WTC11 (cell line): ENCODE measurements around the gene FTCD. TPM values are rescaled to one million over a fixed set of nuclear protein-coding genes. Genes with fewer than 3 reads are reported as not detected.
A peak's percentile ranks its signal among the peaks of the same experiment; 100 is the strongest.

Source experiments
- ATAC-seq: fragments of 200-7000 bp; cut with Tn5 transposase; 2 replicates; pipeline ENCODE4 v1.10.0; 2021; ENCODE audit warnings: mild to moderate bottlenecking, moderate library complexity
- Bru-seq: library from RNA; stranded (reverse); fragments of 400-500 nt; gene quantifications from one replicate; lab custom pipeline; 2021; lab: Mats Ljungman, UMichigan
- CTCF ChIA-PET: fragments of 300-600 bp; sonication (Branson Sonifier 250); formaldehyde crosslinking; loops from one replicate; lab custom pipeline; 2021; ENCODE audit warnings: antibody characterized with exemption; lab: Charles Lee
- POLR2A ChIA-PET: fragments of 350-600 bp; sonication (Branson Sonifier 250); formaldehyde crosslinking; loops from one replicate; lab custom pipeline; 2021; ENCODE audit warnings: antibody characterized with exemption; lab: Charles Lee
- DNase-seq: peaks from one replicate; pipeline ENCODE4 v3.0.0; 2021; ENCODE audit warnings: low spot score
- H3K27ac Mint-ChIP-seq: 2 replicates; pipeline ENCODE4 v1.8.0; 2021; ENCODE audit warnings: mixed read lengths
- H3K27me3 Mint-ChIP-seq: 2 replicates; pipeline ENCODE4 v1.8.0; 2021; ENCODE audit warnings: low read depth, mild to moderate bottlenecking, moderate library complexity, mixed read lengths
- H3K36me3 Mint-ChIP-seq: 2 replicates; pipeline ENCODE4 v1.8.0; 2021; ENCODE audit warnings: mixed read lengths
- H3K4me1 Mint-ChIP-seq: 2 replicates; pipeline ENCODE4 v1.8.0; 2022; ENCODE audit warnings: mixed read lengths
- H3K4me3 Mint-ChIP-seq: 2 replicates; pipeline ENCODE4 v1.8.0; 2021; ENCODE audit warnings: mild to moderate bottlenecking, moderate library complexity, mixed read lengths
- H3K9me3 Mint-ChIP-seq: 2 replicates; pipeline ENCODE4 v1.8.0; 2021; ENCODE audit warnings: mixed read lengths
- ESRRA ChIP-seq: sonication (generic); formaldehyde crosslinking; IDR thresholded peaks from 2 replicates; pipeline ENCODE4 v1.8.1; 2022; ENCODE audit warnings: mild to moderate bottlenecking, missing genetic modification reagents, borderline replicate concordance
- FOXK1 ChIP-seq: sonication (generic); formaldehyde crosslinking; IDR thresholded peaks from 2 replicates; pipeline ENCODE4 v1.8.0; 2022; ENCODE audit warnings: mild to moderate bottlenecking, moderate library complexity, missing genetic modification reagents
- GRHL2 ChIP-seq: fragments of 250-450 bp; sonication (Bioruptor Pico); IDR thresholded peaks from 2 replicates; pipeline ENCODE4 v1.8.0; 2022; ENCODE audit warnings: mild to moderate bottlenecking, moderate library complexity; ENCODE audit not compliant: insufficient replicate concordance, severe bottlenecking
- IRF2 ChIP-seq: sonication (generic); formaldehyde crosslinking; IDR thresholded peaks from 2 replicates; pipeline ENCODE4 v1.8.0; 2022; ENCODE audit warnings: low read depth, missing genetic modification reagents, borderline replicate concordance
- JAZF1 ChIP-seq: fragments of 250-450 bp; sonication (Bioruptor Pico); IDR thresholded peaks from 2 replicates; pipeline ENCODE4 v1.9.0; 2021; ENCODE audit warnings: moderate library complexity, mild to moderate bottlenecking, inconsistent platforms
- JUN ChIP-seq: sonication (generic); formaldehyde crosslinking; IDR thresholded peaks from 2 replicates; pipeline ENCODE4 v1.8.0; 2023; ENCODE audit warnings: mild to moderate bottlenecking, missing genetic modification reagents
- KAT7 ChIP-seq: sonication (generic); formaldehyde crosslinking; IDR thresholded peaks from 2 replicates; pipeline ENCODE4 v1.8.1; 2023; ENCODE audit warnings: missing genetic modification reagents, mild to moderate bottlenecking, borderline replicate concordance
- NFATC4 ChIP-seq: fragments of 250-450 bp; sonication (Bioruptor Pico); IDR thresholded peaks from 2 replicates; pipeline ENCODE4 v1.9.0; 2021; ENCODE audit warnings: mild to moderate bottlenecking
- NFE2L1 ChIP-seq: sonication (generic); formaldehyde crosslinking; IDR thresholded peaks from 2 replicates; pipeline ENCODE4 v1.8.1; 2023; ENCODE audit warnings: missing genetic modification reagents
- NR1H2 ChIP-seq: sonication (generic); formaldehyde crosslinking; IDR thresholded peaks from 2 replicates; pipeline ENCODE4 v1.9.0; 2021; ENCODE audit warnings: mild to moderate bottlenecking, moderate library complexity, missing genetic modification reagents
- NR3C1 ChIP-seq: sonication (generic); formaldehyde crosslinking; conservative IDR thresholded peaks from 2 replicates; pipeline ENCODE4 v1.8.1; 2023; ENCODE audit warnings: low read depth, mild to moderate bottlenecking, missing genetic modification reagents
- RELA ChIP-seq: sonication (generic); formaldehyde crosslinking; IDR thresholded peaks from 2 replicates; pipeline ENCODE4 v1.8.1; 2022; ENCODE audit warnings: missing genetic modification reagents, mild to moderate bottlenecking, borderline replicate concordance
- SMAD3 ChIP-seq: sonication (generic); formaldehyde crosslinking; IDR thresholded peaks from 2 replicates; pipeline ENCODE4 v1.8.0; 2022; ENCODE audit warnings: missing genetic modification reagents, mild to moderate bottlenecking, borderline replicate concordance
- SP1 ChIP-seq: sonication (generic); formaldehyde crosslinking; conservative IDR thresholded peaks from 2 replicates; pipeline ENCODE4 v1.8.1; 2022; ENCODE audit warnings: missing genetic modification reagents
- TEAD1 ChIP-seq: sonication (generic); formaldehyde crosslinking; IDR thresholded peaks from 2 replicates; pipeline ENCODE4 v1.8.0; 2022; ENCODE audit warnings: mild to moderate bottlenecking, missing genetic modification reagents
- TEAD4 ChIP-seq: sonication (generic); formaldehyde crosslinking; IDR thresholded peaks from 2 replicates; pipeline ENCODE4 v1.8.0; 2022; ENCODE audit warnings: mild to moderate bottlenecking, missing genetic modification reagents
- ZMAT4 ChIP-seq: fragments of 250-450 bp; sonication (Bioruptor Pico); IDR thresholded peaks from 2 replicates; pipeline ENCODE4 v1.9.0; 2021; ENCODE audit warnings: mild to moderate bottlenecking
- ZNF532 ChIP-seq: fragments of 250-450 bp; sonication (Bioruptor Pico); IDR thresholded peaks from 2 replicates; pipeline ENCODE4 v1.9.0; 2021; ENCODE audit warnings: mild to moderate bottlenecking, borderline replicate concordance
- long read RNA-seq, 3 experiments: library from RNA in 1 of 3; library from capped mRNA in 1 of 3; library from polyadenylated mRNA in 1 of 3; unstranded in 2 of 3; stranded (forward) in 1 of 3; transcript quantifications; one replicate each; pipeline ENCODE4 v2.0.0, GENCODE V29; 2021
- total RNA-seq: library from RNA; stranded (reverse); gene quantifications from 3 replicates; pipeline ENCODE4 v1.2.3, GENCODE V29; 2021
- TF ChIP-seq, protein P1 (sequence below): sonication (generic); formaldehyde crosslinking; conservative IDR thresholded peaks from 2 replicates; pipeline ENCODE4 v1.8.1; 2023; ENCODE audit warnings: mild to moderate bottlenecking, low read depth, missing genetic modification reagents, moderate library complexity
- TF ChIP-seq, protein P2 (sequence below): fragments of 250-450 bp; sonication (Bioruptor Pico); IDR thresholded peaks from 2 replicates; pipeline ENCODE4 v1.9.0; 2021; ENCODE audit warnings: moderate library complexity, mild to moderate bottlenecking, inconsistent platforms, borderline replicate concordance
- TF ChIP-seq, protein P3 (sequence below): sonication (generic); formaldehyde crosslinking; IDR thresholded peaks from 2 replicates; pipeline ENCODE4 v1.8.1; 2023; ENCODE audit warnings: mild to moderate bottlenecking, missing genetic modification reagents, moderate library complexity
- TF ChIP-seq, protein P4 (sequence below): sonication (generic); formaldehyde crosslinking; IDR thresholded peaks from 2 replicates; pipeline ENCODE4 v1.8.1; 2023; ENCODE audit warnings: mild to moderate bottlenecking, moderate library complexity, missing genetic modification reagents

The FTCD gene
- total RNA-seq (6.1 to 9.6 TPM (median 9.5 TPM) in 3 replicates), Bru-seq, nascent RNA (percentile 41 among the genes with signal in this experiment)
- long read RNA-seq, experiment 1, partial matches to known transcripts = 4 of 9 reads
- long read RNA-seq, experiment 1, other reads (novel, unspliced or antisense) = 5 of 9 reads
- long read RNA-seq, experiment 2, partial matches to known transcripts = 2 of 2 reads
- long read RNA-seq, experiment 2, other reads (novel, unspliced or antisense) = 0 of 2 reads
- long read RNA-seq, experiment 3 = 0 reads

GRCh38 chr21:46155514-46156377, at the start of gene FTCD:
FTCD (minus strand) TSS chr21:46155579; CDS start chr21:46155523, 56 bp downstream.
- H3K4me3 Mint-ChIP-seq = no peak within 1 kb of the TSS
- H3K27me3 Mint-ChIP-seq = no peaks in the 10 kb centered on the region
- H3K9me3 Mint-ChIP-seq = no peaks in the 10 kb centered on the region
- ATAC-seq (no peak), DNase-seq (no peak)
- POLR2A ChIA-PET = no interaction called here
- CTCF ChIA-PET = interaction anchor here (0.9 kb wide), 1 partner anchor 12 kb away, joined by 5 read pairs; no protein-coding TSS in a partner anchor
- TF ChIP-seq TEAD4 (CRISPR knock-in tag) = no peak
- TF ChIP-seq FOXK1 (CRISPR knock-in tag) = no peak
- no peak for TF ChIP-seq KAT7 (CRISPR knock-in tag)
- no peak for TF ChIP-seq SMAD3 (CRISPR knock-in tag)
- no peak for TF ChIP-seq ZNF532 (CRISPR knock-in tag)
- TF ChIP-seq, protein P1, sequence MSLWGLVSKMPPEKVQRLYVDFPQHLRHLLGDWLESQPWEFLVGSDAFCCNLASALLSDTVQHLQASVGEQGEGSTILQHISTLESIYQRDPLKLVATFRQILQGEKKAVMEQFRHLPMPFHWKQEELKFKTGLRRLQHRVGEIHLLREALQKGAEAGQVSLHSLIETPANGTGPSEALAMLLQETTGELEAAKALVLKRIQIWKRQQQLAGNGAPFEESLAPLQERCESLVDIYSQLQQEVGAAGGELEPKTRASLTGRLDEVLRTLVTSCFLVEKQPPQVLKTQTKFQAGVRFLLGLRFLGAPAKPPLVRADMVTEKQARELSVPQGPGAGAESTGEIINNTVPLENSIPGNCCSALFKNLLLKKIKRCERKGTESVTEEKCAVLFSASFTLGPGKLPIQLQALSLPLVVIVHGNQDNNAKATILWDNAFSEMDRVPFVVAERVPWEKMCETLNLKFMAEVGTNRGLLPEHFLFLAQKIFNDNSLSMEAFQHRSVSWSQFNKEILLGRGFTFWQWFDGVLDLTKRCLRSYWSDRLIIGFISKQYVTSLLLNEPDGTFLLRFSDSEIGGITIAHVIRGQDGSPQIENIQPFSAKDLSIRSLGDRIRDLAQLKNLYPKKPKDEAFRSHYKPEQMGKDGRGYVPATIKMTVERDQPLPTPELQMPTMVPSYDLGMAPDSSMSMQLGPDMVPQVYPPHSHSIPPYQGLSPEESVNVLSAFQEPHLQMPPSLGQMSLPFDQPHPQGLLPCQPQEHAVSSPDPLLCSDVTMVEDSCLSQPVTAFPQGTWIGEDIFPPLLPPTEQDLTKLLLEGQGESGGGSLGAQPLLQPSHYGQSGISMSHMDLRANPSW = no peak
- no peak for TF ChIP-seq GRHL2
- no peak for TF ChIP-seq TEAD1 (CRISPR knock-in tag)
- no peak for TF ChIP-seq RELA
- TF ChIP-seq, protein P2, sequence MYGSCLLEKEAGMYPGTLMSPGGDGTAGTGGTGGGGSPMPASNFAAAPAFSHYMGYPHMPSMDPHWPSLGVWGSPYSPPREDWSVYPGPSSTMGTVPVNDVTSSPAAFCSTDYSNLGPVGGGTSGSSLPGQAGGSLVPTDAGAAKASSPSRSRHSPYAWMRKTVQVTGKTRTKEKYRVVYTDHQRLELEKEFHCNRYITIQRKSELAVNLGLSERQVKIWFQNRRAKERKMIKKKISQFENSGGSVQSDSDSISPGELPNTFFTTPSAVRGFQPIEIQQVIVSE (CRISPR knock-in tag) = no peak
- TF ChIP-seq NFATC4 (CRISPR knock-in tag) = no peak
- TF ChIP-seq SP1 (CRISPR knock-in tag) = no peak
- no peak for TF ChIP-seq JUN (CRISPR knock-in tag)
- no peak for TF ChIP-seq IRF2
- no peak for TF ChIP-seq NR3C1 (CRISPR knock-in tag)
- H3K27ac Mint-ChIP-seq = no peak within 1 kb of the TSS
- peaks cover 9% of the 10 kb centered on the region for H3K4me1 Mint-ChIP-seq
- no peaks in the 10 kb centered on the region for H3K36me3 Mint-ChIP-seq

DNA sequence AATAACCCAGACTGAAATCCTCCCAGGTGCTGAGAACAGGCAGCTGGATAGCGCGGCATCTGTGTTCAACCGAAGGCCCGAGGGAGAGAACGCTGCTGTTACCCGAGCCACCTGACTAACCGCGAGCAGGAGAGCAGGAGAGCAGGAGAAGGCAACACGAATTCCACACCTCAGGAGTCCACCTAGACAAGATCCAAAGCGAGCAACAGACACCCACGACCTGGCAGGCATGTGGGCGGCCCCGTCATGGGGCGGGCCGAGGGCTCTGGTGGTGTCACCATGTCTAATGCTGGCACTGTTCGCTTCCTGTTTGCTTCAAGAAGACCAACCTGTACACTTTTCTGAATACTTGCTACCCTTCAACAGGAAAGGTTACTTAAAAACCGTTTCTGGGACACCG, 49.8 kb upstream of the FTCD start:
- Mint-ChIP-seq H3K4me3 (no peak overlapping the region), H3K9me3 (no peaks in the 10 kb centered on the region), H3K27ac (no peak overlapping the region), H3K4me1 (peaks cover 8% of the 10 kb centered on the region), H3K36me3 (peaks cover 52% of the 10 kb centered on the region), H3K27me3 (no peaks in the 10 kb centered on the region)
- CTCF ChIA-PET = no interaction called here
- TF ChIP-seq, protein P3, sequence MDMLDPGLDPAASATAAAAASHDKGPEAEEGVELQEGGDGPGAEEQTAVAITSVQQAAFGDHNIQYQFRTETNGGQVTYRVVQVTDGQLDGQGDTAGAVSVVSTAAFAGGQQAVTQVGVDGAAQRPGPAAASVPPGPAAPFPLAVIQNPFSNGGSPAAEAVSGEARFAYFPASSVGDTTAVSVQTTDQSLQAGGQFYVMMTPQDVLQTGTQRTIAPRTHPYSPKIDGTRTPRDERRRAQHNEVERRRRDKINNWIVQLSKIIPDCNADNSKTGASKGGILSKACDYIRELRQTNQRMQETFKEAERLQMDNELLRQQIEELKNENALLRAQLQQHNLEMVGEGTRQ (CRISPR knock-in tag) = no peak
- TF ChIP-seq NFE2L1 (CRISPR knock-in tag) (no peak), ZMAT4 (CRISPR knock-in tag) (no peak), FOXK1 (CRISPR knock-in tag) (no peak), KAT7 (CRISPR knock-in tag) (no peak), ESRRA (CRISPR knock-in tag) (no peak), NR1H2 (no peak), JAZF1 (CRISPR knock-in tag) (no peak)
- TF ChIP-seq, protein P4, sequence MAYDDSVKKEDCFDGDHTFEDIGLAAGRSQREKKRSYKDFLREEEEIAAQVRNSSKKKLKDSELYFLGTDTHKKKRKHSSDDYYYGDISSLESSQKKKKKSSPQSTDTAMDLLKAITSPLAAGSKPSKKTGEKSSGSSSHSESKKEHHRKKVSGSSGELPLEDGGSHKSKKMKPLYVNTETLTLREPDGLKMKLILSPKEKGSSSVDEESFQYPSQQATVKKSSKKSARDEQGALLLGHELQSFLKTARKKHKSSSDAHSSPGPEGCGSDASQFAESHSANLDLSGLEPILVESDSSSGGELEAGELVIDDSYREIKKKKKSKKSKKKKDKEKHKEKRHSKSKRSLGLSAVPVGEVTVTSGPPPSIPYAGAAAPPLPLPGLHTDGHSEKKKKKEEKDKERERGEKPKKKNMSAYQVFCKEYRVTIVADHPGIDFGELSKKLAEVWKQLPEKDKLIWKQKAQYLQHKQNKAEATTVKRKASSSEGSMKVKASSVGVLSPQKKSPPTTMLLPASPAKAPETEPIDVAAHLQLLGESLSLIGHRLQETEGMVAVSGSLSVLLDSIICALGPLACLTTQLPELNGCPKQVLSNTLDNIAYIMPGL = no peak
- TF ChIP-seq, protein P2 (CRISPR knock-in tag) = no peak
- DNase-seq = no peak
- POLR2A ChIA-PET = no interaction called here
- ATAC-seq = no peak
